Activated CD8-positive, alpha-beta memory T cell treated with anti-CD3 and anti-CD28 coated beads for 4 hours (primary cell): ENCODE results near the gene CPVL.

Experiments
- DNase-seq, 2 donors: peaks; one replicate each; pipeline ENCODE4 v3.0.0-alpha.2; 2020; ENCODE audit warnings: low read depth in 2 of 2

Gene CPVL

GRCh38 chr7:28976022-28976421 is 170.3 kb downstream of the CPVL start:
- no peak for DNase-seq

- no peak for DNase-seq
These were observed 172.7 kb downstream of the CPVL start for GRCh38 chr7:28973591-28973990.

GRCh38 chr7:28964056-28964455 is 182.3 kb downstream of the CPVL start:
- DNase-seq = no peak

GRCh38 chr7:28961972-28962371 is 184.4 kb downstream of the CPVL start:
- no peak for DNase-seq

- DNase-seq = no peak
These were observed 186.1 kb downstream of the CPVL start for GRCh38 chr7:28960071-28960840.

- DNase-seq = no peak
These were observed 187.4 kb downstream of the CPVL start for GRCh38 chr7:28958980-28959347.

GRCh38 chr7:28958235-28958979 is 187.9 kb downstream of the CPVL start, which contains the start of gene TRIL:
Gene TRIL (minus strand): TSS chr7:28958330. CDS start chr7:28958046, 284 bp downstream.
- no peak for DNase-seq

GRCh38 chr7:28957751-28958234 is 188.5 kb downstream of the CPVL start:
- DNase-seq = no peak

GRCh38 chr7:28957064-28957750 is 189.1 kb downstream of the CPVL start:
- no peak for DNase-seq

GRCh38 chr7:28956608-28957063 is 189.7 kb downstream of the CPVL start:
- no peak for DNase-seq

- DNase-seq = no peak
These were observed 190.4 kb downstream of the CPVL start for GRCh38 chr7:28955718-28956607.

- no peak for DNase-seq
These were observed 191.0 kb downstream of the CPVL start for GRCh38 chr7:28955356-28955717.

GRCh38 chr7:28954946-28955345 is 191.4 kb downstream of the CPVL start:
- DNase-seq = no peak

- DNase-seq = no peak
These were observed 191.9 kb downstream of the CPVL start for GRCh38 chr7:28954471-28954870.

- DNase-seq = no peak
These were observed 192.7 kb downstream of the CPVL start for GRCh38 chr7:28953633-28954032.
